GM12878 (cell line): ENCODE measurements around the gene GOSR2. TPM values are rescaled to one million over a fixed set of nuclear protein-coding genes. Genes with fewer than 3 reads are reported as not detected.

ENCODE experiments used
- ATAC-seq: fragments of 200-7000 bp; cut with Tn5 transposase; 3 replicates; pipeline ENCODE4 v1.9.1; 2020; ENCODE audit warnings: mild to moderate bottlenecking, moderate library complexity
- BruUV-seq: library from RNA; stranded (reverse); fragments of 400-500 nt; replicated peaks from 2 replicates; lab custom pipeline; 2021; lab: Mats Ljungman, UMichigan
- CTCF ChIA-PET: fragments of 300-600 bp; sonication (Branson Sonifier 250); formaldehyde crosslinking; extraction: SDS; loops from one replicate; lab custom pipeline; 2021; ENCODE audit warnings: inconsistent platforms; lab: Yijun Ruan, JAX
- POLR2A ChIA-PET: fragments of 350-600 bp; formaldehyde crosslinking; extraction: SDS; loops from one replicate; lab custom pipeline; 2021; ENCODE audit warnings: inconsistent platforms; lab: Charles Lee
- RAD21 ChIA-PET: fragments of 300-600 bp; sonication (Branson Sonifier 250); formaldehyde crosslinking; loops from one replicate; lab custom pipeline; 2023; ENCODE audit warnings: antibody characterized with exemption; ENCODE audit not compliant: unreplicated experiment; lab: Charles Lee
- SMC1A ChIA-PET: fragments of 300-600 bp; sonication (Branson Sonifier 250); formaldehyde crosslinking; loops from one replicate; lab custom pipeline; 2023; ENCODE audit not compliant: unreplicated experiment, uncharacterized antibody; lab: Charles Lee
- DNase-seq: peaks from one replicate; pipeline ENCODE4 v3.0.0-alpha.2; 2011; ENCODE audit warnings: low read depth, low spot score
- FAIRE-seq: peaks from 3 replicates; lab custom pipeline; 2011; peaks lifted over from hg19 to GRCh38; lab: Jason Lieb, UNC
- H2AFZ ChIP-seq: 2 replicates; pipeline ENCODE4 v1.6.0; 2011; ENCODE audit warnings: low read depth, low read length, control low read depth; ENCODE audit not compliant: control insufficient read depth
- H3K27ac ChIP-seq: 2 replicates; pipeline ENCODE4 v1.5.1; 2011; ENCODE audit warnings: control low read depth; ENCODE audit not compliant: control insufficient read depth, insufficient read depth
- H3K27me3 ChIP-seq, 2 experiments: replicated peaks in 1 of 2; 2 replicates each; pipeline versions ENCODE4 v1.6.0 to v1.6.1; 2011; ENCODE audit warnings: low read length in 1 of 2; ENCODE audit not compliant: control insufficient read depth in 2 of 2, insufficient read depth in 2 of 2
- H3K36me3 ChIP-seq, 2 experiments: 2 replicates each; pipeline ENCODE4 v1.5.1; 2011; ENCODE audit warnings: low read length in 1 of 2; ENCODE audit not compliant: control insufficient read depth in 2 of 2, insufficient read depth in 2 of 2
- H3K4me1 ChIP-seq: 2 replicates; pipeline ENCODE4 v1.6.1; 2011; ENCODE audit warnings: mild to moderate bottlenecking, low read length, moderate library complexity, mixed read lengths; ENCODE audit not compliant: control insufficient read depth, insufficient read depth
- H3K4me2 ChIP-seq: 2 replicates; pipeline ENCODE4 v1.6.0; 2011; ENCODE audit warnings: control low read depth; ENCODE audit not compliant: control insufficient read depth, insufficient read depth
- H3K4me3 ChIP-seq: fragments of 200-600 bp; sonication (generic); 2 replicates; pipeline ENCODE4 v1.5.1; 2016
- H3K79me2 ChIP-seq: 2 replicates; pipeline ENCODE4 v1.6.0; 2011; ENCODE audit warnings: low read length; ENCODE audit not compliant: control insufficient read depth, insufficient read depth
- H3K9ac ChIP-seq: 2 replicates; pipeline ENCODE4 v1.8.0; 2011; ENCODE audit warnings: low read length, control low read depth, mixed read lengths; ENCODE audit not compliant: control insufficient read depth, insufficient read depth
- H3K9me3 ChIP-seq: replicated peaks from 3 replicates; pipeline ENCODE4 v1.5.1; 2011; ENCODE audit warnings: mild to moderate bottlenecking, low read length; ENCODE audit not compliant: control insufficient read depth, insufficient read depth
- H4K20me1 ChIP-seq: 2 replicates; pipeline ENCODE4 v1.6.0; 2011; ENCODE audit not compliant: control insufficient read depth, insufficient read depth
- PML ChIP-seq: IDR thresholded peaks from 2 replicates; pipeline ENCODE4 v1.6.1; 2012; ENCODE audit warnings: low read length, inconsistent platforms
- ZZZ3 ChIP-seq: IDR thresholded peaks from 2 replicates; pipeline ENCODE4 v1.6.1; 2011; ENCODE audit warnings: low read depth; ENCODE audit not compliant: control insufficient read depth, insufficient read length
- WGBS: methylation state at CpG from one replicate; pipeline ENCODE4 v1.1.6; 2016; ENCODE audit warnings: low lambda C conversion rate; ENCODE audit not compliant: insufficient replicate concordance, insufficient coverage; ENCODE audit errors: missing lambda C conversion rate; 5-methylcytosine and 5-hydroxymethylcytosine counted together
- in situ Hi-C: fragments of 300-500 bp; cut with MboI; formaldehyde crosslinking; loops from 9 replicates; pipeline ENCODE4 v1.14.3; 2018; ENCODE audit warnings: mixed read lengths
- intact Hi-C: fragments of 100-400 bp; cut with micrococcal nuclease; formaldehyde crosslinking; loops from one replicate; pipeline ENCODE4 v1.14.2; 2022; ENCODE audit not compliant: unreplicated experiment
- polyA plus RNA-seq, 11 experiments: library from polyadenylated mRNA; depleted of rRNA in 4 of 11; unstranded in 6 of 11; stranded (reverse) in 5 of 11; fragments of >200 nt; fragmentation: Nextera tagmentation in 4 of 11; fragmentation: Illumina TruSeq in 1 of 11; extraction: Ambion mirVana in 4 of 11; extraction: Trizol in 1 of 11; gene quantifications; 1 replicate in 1 of 11; 2 replicates in 10 of 11; pipeline versions ENCODE4 v1.2.1 to v1.2.3, GENCODE V29; 2011 to 2016; ENCODE audit warnings: inconsistent platforms in 2 of 11, missing spikeins in 2 of 11, low read depth in 1 of 11
- total RNA-seq, 4 experiments: library from RNA; depleted of rRNA in 3 of 4; stranded (reverse); fragments of >200 nt in 3 of 4; fragmentation: Illumina TruSeq in 1 of 4; extraction: Trizol in 1 of 4; gene quantifications; 2 replicates each; pipeline versions ENCODE4 v1.2.1 to v1.2.3, GENCODE V29; 2013 to 2021
- TF ChIP-seq, protein P1 (sequence below): fragments of 450-650 bp; formaldehyde crosslinking; IDR thresholded peaks from 2 replicates; pipeline ENCODE4 v1.5.0; 2022; ENCODE audit warnings: mild to moderate bottlenecking, missing genetic modification characterization
- TF ChIP-seq, protein P2 (sequence below): fragments of 450-650 bp; IDR thresholded peaks from 2 replicates; pipeline ENCODE4 v1.6.1; 2017; ENCODE audit warnings: mild to moderate bottlenecking
- TF ChIP-seq, protein P3 (sequence below): IDR thresholded peaks from 2 replicates; pipeline ENCODE4 v1.6.1; 2012; ENCODE audit warnings: low read length, inconsistent platforms
- TF ChIP-seq, protein P4 (sequence below): IDR thresholded peaks from 2 replicates; pipeline ENCODE4 v1.6.1; 2011; ENCODE audit warnings: low read depth, mild to moderate bottlenecking, low read length, moderate library complexity, borderline replicate concordance; ENCODE audit errors: extremely low read depth

The GOSR2 gene
- total and polyA plus RNA-seq, 10 of the 15 experiments (the other 5 are each of a cell fraction or from before 2014, with no cell fraction given), result 30.1 to 64.5 (median 47.0) TPM

DNA sequence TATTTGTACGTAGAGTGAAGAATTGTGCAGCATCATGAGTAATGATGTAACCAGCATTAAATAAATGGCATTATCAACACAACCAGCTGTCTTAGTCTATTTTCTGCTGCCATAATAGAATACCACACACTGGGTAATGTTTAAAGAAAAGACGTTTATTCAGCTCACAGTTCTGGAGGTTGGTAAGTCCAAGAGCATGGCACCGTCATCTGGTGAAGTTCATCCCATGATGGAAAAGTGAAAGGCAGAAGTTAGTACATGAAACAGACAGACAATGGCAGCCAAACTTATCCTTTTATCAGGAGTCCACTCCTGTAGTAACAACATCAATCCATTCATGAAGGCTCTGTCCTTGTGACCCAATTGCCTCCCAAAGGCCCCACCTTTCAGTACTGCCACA lies 6.3 kb upstream of the GOSR2 start:
- TF ChIP-seq, protein P1, sequence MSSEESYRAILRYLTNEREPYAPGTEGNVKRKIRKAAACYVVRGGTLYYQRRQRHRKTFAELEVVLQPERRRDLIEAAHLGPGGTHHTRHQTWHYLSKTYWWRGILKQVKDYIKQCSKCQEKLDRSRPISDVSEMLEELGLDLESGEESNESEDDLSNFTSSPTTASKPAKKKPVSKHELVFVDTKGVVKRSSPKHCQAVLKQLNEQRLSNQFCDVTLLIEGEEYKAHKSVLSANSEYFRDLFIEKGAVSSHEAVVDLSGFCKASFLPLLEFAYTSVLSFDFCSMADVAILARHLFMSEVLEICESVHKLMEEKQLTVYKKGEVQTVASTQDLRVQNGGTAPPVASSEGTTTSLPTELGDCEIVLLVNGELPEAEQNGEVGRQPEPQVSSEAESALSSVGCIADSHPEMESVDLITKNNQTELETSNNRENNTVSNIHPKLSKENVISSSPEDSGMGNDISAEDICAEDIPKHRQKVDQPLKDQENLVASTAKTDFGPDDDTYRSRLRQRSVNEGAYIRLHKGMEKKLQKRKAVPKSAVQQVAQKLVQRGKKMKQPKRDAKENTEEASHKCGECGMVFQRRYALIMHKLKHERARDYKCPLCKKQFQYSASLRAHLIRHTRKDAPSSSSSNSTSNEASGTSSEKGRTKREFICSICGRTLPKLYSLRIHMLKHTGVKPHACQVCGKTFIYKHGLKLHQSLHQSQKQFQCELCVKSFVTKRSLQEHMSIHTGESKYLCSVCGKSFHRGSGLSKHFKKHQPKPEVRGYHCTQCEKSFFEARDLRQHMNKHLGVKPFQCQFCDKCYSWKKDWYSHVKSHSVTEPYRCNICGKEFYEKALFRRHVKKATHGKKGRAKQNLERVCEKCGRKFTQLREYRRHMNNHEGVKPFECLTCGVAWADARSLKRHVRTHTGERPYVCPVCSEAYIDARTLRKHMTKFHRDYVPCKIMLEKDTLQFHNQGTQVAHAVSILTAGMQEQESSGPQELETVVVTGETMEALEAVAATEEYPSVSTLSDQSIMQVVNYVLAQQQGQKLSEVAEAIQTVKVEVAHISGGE (CRISPR knock-in tag), result no peak
- TF ChIP-seq PML (no peak), ZZZ3 (no peak)
- TF ChIP-seq, protein P2, sequence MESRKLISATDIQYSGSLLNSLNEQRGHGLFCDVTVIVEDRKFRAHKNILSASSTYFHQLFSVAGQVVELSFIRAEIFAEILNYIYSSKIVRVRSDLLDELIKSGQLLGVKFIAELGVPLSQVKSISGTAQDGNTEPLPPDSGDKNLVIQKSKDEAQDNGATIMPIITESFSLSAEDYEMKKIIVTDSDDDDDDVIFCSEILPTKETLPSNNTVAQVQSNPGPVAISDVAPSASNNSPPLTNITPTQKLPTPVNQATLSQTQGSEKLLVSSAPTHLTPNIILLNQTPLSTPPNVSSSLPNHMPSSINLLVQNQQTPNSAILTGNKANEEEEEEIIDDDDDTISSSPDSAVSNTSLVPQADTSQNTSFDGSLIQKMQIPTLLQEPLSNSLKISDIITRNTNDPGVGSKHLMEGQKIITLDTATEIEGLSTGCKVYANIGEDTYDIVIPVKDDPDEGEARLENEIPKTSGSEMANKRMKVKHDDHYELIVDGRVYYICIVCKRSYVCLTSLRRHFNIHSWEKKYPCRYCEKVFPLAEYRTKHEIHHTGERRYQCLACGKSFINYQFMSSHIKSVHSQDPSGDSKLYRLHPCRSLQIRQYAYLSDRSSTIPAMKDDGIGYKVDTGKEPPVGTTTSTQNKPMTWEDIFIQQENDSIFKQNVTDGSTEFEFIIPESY, result no peak
- TF ChIP-seq, protein P3, sequence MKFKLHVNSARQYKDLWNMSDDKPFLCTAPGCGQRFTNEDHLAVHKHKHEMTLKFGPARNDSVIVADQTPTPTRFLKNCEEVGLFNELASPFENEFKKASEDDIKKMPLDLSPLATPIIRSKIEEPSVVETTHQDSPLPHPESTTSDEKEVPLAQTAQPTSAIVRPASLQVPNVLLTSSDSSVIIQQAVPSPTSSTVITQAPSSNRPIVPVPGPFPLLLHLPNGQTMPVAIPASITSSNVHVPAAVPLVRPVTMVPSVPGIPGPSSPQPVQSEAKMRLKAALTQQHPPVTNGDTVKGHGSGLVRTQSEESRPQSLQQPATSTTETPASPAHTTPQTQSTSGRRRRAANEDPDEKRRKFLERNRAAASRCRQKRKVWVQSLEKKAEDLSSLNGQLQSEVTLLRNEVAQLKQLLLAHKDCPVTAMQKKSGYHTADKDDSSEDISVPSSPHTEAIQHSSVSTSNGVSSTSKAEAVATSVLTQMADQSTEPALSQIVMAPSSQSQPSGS, result no peak
- TF ChIP-seq, protein P4, sequence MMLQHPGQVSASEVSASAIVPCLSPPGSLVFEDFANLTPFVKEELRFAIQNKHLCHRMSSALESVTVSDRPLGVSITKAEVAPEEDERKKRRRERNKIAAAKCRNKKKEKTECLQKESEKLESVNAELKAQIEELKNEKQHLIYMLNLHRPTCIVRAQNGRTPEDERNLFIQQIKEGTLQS, result no peak
- H4K20me1 ChIP-seq, result no peaks in the 10 kb centered on the region
- DNase-seq, result no peak
- H3K9me3 ChIP-seq, result no peaks in the 10 kb centered on the region
- FAIRE-seq, result no peak
- no peak for ATAC-seq
- no peaks in the 10 kb centered on the region for H3K36me3 ChIP-seq
- no peaks in the 10 kb centered on the region for H3K4me1 ChIP-seq
- no peak overlapping the region for H3K27ac ChIP-seq
- SMC1A ChIA-PET, result no interaction called here
- H3K4me3 ChIP-seq, result no peak overlapping the region
- WGBS, result 35% methylated on average over 3 of the region's 3 CpGs
- H2AFZ ChIP-seq, result no peak overlapping the region
- H3K4me2 ChIP-seq, result no peak overlapping the region
- in situ Hi-C loops, result no loop called here
- intact Hi-C loops, result no loop called here
- H3K27me3 ChIP-seq, result 0 out of 4 replicates have a peak, but pooled peaks cover 0 to 2% of the 10 kb centered on the region in 2 experiments
- CTCF ChIA-PET, result no interaction called here
- H3K9ac ChIP-seq, result no peak overlapping the region
- RAD21 ChIA-PET, result no interaction called here
- BruUV-seq, result no TSS peak
- POLR2A ChIA-PET, result no interaction called here
- H3K79me2 ChIP-seq, result no peaks in the 10 kb centered on the region
